ENCODE results near the gene KRT33A.

GRCh38 chr17:41301204-41301790 lies 49.3 kb downstream of the KRT33A start:
- TF ChIP-seq POLR2A (IDR thresholded peaks at IDR 0.05; ENCODE audit: low read depth, low read length) = no peak
- no peak for TF ChIP-seq POLR2AphosphoS5 (IDR thresholded peaks at IDR 0.05; ENCODE audit: low read depth, low read length)
- TF ChIP-seq TAF1 (IDR thresholded peaks at IDR 0.05; ENCODE audit: borderline replicate concordance, low read depth, low read length) = no peak

Data from GM12892 (cell line).